A673 (cell line): ENCODE measurements around the gene SDR39U1.
A peak's percentile ranks its signal among the peaks of the same experiment; 100 is the strongest.

Experiments
- CTCF ChIP-seq: fragments of 300-800, 200-600 bp; sonication (generic); conservative IDR thresholded peaks from 2 replicates; pipeline ENCODE4 v1.5.1; 2017; ENCODE audit warnings: low read depth, mild to moderate bottlenecking, antibody characterized with exemption, low read length, moderate library complexity, mixed read lengths
- EZH2 ChIP-seq: fragments of 200-600 bp; sonication (generic); IDR thresholded peaks from 2 replicates; pipeline ENCODE4 v1.6.1; 2017; ENCODE audit warnings: borderline replicate concordance, low read depth, mild to moderate bottlenecking, mixed read lengths, antibody characterized with exemption, low read length; ENCODE audit not compliant: poor library complexity, severe bottlenecking

GRCh38 chr14:24392325-24393091 is 50.1 kb downstream of the SDR39U1 start:
- TF ChIP-seq CTCF (peak; percentile 30; the same call in 1 of the 2 replicates), EZH2 (no peak)
